Ureter (tissue), 1 donor: ENCODE results near the gene APPBP2. TPM values are rescaled to one million over a fixed set of nuclear protein-coding genes. Genes with fewer than 3 reads are reported as not detected.
"Not testable (repeated sequence)": the region's sequence is repeated elsewhere in the genome, so short reads cannot be mapped to it uniquely, and the experiment has no call there.

ENCODE experiments used
- DNase-seq: peaks from one replicate; pipeline ENCODE4 v3.0.0-alpha.2; 2020; ENCODE audit warnings: low spot score
- total RNA-seq: library from RNA; stranded (reverse); gene quantifications from one replicate; pipeline ENCODE4 v1.2.4, GENCODE V29; 2023
- donor health status: DM: yes; HTN: yes; CAD: no.

Gene APPBP2
- total RNA-seq, 1 donor from 2014 or later, result 52.3 TPM

DNA sequence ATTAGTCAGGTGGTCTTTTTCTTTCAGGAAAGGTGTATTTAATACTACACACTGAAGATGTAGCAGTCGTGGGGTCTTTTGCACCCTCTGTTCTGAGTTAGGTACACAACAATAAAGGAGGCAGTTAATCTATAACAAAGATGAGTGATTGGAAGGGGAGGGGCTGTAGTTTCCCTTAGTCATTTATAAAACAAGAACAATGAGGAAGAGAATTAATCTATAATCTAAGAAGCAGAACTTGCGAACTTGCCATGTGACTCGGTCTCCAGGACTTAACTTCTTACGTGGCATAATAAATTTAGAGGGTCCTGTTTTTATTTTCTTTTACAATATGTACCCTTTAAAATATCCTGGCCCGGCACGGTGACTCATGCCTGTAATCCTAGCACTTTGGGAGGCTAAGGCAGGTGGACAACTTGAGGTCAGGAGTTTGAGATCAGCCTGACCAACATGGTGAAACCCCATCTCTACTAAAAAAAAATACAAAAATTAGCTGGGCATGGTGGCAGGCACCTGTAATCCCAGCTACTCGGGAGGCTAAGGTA, 8.6 kb upstream of the APPBP2 start:
- no peak for DNase-seq

DNA sequence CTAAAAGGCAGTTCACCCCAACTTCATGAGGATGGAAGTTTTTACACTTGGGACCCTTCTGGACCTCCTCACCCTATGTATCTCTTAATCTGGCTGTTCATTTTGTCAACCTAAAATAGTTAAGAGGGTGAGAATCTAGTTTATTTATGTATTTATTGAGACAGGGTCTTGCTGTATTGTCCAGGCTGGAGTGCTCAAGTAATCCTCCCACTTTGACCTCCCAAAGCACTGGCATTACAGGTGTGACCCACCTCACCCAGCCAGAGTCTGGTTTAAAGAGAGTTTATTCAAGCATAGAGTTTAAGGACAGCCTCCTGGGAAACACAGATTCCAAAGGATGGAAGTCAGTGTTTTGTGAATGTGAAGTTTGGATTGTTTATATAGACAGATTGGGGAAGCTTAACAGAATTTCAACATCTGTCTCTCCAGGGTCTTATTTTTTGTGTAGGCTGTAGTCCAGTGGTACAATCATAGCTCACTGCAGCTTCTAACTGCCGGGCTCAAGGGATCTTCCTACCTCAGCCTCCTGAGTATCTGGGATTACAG, 8.0 kb upstream of the APPBP2 start:
- DNase-seq, result no peak

DNA sequence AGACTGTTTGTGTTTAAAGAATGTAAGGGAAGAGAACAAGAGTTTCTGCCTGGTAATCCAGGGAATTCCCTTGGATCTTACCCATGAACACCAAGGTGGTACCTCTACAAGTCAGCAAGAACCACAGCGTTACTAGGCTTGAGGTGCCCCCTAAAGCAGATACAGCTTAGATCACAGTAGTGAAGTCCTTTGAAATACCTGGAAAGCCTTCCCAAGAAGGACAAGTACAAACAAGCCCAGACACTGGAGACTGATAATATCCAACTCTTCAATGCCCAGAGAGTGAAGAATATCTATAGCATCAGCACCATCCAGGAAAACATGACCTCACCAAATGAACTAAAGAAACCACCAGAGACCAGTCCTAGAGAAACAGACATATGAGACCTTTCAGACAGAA, 3.8 kb upstream of the APPBP2 start:
- no peak for DNase-seq

DNA sequence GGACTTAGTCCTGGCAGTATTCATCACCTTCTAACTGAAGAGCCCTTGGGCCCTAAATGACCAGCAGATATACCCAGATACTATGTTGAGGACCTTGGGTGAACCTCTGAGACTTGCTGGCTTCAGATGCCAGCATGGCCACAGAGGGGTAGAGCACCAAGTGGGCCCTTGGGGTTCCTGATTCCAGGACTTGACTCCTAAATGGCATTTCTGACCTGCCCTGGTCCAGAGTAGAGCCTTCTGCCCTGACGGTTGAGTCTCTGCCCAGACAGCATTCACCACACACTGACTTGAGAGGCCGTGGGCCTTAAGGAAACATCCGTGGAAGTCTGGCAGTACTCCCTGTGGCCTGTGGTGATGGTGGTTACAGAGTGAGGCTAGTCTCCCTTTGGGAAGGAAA, 2.8 kb upstream of the APPBP2 start:
- no peak for DNase-seq

DNA sequence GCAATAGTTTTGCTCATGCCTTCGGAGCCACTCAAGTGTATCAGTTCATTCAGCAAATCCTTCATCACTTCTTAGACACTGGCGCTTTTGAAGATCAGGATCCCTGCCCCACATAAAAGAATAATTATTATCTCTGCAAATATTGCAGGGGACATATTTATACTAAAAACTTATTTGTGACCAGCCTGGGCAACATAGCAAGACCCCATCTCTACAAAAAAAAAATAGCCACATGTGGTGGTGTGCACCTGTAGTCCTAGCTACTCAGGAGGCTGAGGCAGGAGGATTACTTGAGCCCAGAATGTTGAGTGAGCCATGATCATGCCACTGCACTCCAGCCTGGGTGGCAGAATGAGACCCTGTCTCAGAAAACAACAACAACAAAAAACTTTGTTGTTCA, 1.7 kb upstream of the APPBP2 start:
- DNase-seq, result no peak

DNA sequence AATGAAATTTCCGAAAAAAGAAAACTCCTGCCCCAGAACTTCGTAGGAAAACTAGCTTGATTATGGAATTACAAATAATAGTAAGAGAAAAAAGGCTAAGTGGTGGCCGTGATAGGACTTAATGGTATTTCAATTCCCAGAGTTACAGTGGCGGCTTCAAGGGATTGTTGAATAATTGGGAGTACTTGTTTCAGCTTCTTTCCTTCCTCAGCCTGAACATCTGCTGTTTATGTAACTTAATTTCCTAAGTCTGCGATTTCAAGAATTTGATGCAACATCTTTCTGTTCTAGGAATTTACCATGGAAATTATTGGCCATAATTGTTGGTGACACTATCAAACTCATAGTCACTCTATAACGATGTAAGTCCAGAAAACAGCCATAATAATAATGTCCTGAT, 684 bp upstream of the APPBP2 start:
- no peak for DNase-seq

DNA sequence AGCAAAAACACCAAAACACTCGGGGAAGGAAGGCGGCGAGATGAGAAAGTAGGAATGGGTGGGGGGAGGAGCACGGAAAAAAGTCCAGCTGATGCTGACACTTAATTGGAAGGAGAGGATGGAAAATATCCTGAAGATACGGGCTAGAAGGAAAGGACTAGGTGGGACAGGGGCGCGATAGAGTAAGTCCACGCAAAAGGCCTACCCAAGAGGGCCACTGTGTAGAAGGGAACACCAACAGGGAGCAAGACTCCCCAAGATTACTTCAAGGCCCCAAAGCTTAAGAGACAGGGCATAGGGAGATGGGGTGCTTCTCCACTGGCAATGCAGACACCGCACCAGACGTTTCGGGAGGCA, 736 bp downstream of the APPBP2 start:
- peak; percentile 44 for DNase-seq

DNA sequence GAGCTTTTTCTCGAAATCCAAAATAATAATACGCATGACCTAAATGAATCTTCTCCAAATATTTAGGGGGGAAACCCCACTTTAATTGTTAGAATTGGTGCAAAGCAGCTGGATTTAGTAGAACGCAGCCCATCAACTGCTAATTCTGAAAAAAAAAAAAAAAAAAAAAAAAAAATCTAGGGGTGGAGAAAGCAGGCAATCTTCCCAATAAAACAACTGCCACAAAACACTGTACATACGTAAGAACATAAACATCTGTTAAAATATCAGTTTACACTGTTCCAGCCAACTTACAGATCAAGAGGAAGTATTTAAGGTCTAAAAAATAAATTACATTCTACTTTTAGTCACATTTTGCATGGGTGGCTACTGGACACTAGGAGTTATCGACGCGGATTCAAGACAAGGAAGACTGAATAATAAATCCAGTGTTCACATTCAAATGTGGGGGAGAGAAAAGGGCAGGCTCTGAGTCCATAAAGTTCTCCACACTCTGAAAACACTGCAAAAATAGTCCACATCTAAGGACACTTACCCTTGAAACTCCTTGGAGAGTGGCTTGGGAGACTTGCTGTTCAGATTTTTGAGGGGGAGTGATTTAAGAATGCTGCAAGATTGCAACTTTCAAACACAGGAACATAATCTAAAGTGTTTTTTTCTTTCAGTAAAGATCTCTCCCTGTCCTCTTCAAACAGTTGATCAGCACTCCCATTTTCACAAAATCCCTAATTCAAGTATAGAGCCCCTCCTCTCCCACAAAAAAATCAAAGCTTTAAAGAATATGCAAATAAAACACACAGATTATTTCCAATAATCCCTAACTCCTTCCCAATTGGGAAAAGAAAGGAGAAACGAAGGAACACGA, 1.3 kb downstream of the APPBP2 start:
- DNase-seq, result no peak

DNA sequence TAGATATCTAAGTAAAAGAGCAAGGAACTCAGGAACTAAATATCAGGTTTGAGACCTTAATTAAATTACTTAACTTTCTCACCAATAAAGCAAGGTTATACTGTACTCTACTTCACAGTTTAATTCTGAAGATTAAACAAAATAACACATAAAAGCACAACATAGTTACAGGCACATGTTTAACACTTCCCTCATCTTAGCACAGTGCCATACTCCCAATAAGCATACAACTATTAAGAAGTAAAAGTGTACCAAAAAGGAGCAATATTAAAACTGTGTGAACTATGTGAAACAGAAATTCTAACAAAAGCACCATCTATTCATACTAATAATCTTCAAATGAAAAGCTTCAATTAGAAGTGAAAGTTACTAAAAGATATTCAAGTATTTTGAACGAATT, 2.2 kb downstream of the APPBP2 start:
- DNase-seq, result no peak

DNA sequence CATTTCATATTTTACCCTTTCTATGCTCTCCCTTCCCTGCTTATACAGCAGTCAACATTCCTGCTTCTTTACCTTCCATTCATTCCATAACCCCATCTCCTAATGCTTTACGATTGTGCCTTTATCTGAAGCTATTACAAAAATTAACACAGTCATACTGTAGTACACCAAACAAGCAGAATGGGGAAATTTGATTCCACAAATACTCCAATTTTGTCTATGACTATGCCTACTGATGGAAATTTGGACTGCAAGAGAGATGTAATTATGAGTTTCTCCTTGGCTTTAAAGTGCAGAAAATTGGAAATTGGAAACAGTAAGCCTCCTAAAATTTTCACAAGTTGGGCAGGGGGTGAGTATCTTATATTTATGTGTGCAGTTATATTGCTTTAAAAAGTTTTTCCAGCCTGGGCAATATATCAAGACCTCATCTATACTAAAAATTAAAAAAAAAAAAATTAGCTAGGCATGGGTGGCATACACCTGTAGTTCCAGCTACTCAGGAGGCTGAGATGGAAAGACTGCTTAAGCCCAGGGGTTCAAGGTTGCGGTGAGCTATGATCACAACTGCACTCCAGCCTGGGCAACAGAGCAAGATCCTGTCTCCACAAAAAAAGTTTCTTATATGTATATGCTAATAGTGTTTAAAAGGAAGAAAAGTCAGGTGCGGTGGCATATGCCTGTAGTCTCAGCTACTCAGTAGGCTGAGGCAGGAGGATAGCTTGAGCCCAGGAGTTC, 3.0 kb downstream of the APPBP2 start:
- no peak for DNase-seq

DNA sequence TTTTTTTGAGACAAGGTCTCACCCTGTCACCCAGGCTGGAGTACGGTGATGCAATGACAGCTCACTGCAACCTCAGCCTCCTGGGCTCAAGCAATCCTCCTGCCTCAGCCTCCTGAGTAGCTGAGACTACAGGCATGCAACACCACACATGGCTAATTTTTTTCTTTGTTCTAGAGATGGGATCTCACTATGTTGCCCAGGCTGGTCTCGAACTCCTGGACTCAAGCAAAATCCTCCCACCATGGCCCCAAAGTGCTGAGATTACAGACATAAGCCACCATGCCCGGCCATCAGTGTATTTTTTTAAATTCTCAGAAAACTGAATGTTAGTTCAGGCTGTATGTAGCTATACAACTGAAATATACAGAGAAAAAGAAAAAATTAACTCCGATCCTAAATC, 6.2 kb downstream of the APPBP2 start:
- no peak for DNase-seq

DNA sequence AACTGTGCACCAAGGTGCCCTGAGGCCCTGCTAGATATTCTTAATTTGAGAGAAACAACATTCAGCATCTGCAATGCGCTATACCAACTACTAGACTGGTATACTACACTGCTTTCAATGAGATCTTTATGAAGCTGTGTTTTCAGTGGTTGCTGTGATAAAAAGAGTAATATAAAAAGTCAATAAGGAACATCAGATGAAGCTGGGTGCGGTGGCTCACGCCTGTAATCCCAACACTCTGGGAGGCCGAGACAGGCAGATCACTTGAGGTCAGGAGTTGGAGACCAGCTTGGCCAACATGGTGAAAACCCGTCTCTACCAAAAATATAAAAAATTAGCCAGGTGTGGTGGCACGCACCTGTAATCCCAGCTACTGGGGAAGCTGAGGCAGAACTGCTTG, 10.4 kb downstream of the APPBP2 start:
- not testable (repeated sequence) for DNase-seq

DNA sequence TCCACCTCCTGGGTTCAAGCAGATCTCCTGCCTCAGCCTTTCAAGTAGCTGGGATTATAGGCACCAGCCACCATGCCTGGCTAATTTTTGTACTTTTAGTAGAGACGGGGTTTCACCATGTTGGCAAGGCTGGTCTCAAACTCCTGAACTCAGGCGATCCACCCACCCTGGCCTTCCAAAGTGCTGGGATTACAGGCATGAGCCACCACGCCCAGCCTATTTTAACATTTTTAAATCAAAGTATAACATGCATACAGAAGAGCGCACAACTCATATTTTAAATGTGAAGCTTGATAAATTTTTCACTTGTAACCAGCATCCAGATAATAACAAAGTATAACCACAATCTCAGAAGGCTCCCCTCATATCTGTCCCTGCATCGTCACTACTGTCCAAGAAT, 10.8 kb downstream of the APPBP2 start:
- not testable (repeated sequence) for DNase-seq

DNA sequence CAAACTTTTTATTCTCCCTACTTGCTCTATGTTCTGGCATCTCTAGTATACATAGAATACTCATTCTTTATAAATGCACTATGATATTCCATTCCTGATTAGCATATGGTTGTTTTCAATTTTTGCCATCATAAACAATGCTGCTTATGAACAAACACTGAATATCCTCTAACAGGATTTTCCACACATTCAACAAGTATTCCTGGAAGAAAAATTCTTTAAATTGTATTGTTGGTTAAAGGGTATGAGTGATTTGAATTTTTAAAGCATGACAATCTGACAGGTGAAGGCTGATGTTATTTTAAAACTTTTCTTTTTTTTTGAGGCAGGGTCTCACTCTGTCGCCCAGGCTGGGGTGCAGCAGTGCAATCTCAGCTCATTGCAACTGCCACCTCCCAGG, 11.5 kb downstream of the APPBP2 start:
- DNase-seq, result no peak

DNA sequence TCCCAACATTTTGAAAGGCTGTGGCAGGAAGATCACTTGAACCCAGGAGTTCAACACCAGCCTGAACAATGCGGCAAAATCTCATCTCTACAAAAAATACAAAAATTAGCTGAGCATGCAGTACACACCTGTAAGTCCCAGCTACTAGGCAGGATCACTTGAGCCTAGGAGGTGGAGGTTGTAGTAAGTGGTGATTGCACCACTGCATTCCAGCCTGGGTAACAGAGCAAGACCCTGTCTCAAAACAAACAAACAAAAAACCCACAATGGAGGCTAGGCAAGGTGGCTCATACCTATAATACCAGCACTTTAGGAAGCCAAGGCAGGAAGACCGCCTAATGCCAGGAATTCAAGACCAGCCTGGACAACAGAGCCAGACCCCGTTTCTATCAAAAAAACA, 12.0 kb downstream of the APPBP2 start:
- no peak for DNase-seq

DNA sequence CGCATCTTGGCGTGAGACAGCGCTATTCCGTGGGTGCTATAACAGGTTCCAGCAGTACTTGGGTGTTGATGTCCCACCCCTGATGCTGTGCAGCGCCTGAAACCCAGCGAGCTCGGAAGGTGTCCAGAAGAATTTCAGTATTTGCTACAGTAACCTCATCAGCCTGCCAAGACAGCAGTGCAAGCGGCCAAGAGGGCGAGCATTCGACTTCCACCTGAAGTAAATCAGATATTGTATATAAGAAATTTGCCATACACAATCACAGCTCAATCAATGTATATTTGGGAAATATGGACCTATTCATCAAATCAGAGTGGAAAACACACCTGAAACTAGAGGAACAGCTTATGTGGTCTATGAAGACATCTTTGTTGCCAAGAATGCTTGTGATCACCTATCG, 13.0 kb downstream of the APPBP2 start:
- no peak for DNase-seq

DNA sequence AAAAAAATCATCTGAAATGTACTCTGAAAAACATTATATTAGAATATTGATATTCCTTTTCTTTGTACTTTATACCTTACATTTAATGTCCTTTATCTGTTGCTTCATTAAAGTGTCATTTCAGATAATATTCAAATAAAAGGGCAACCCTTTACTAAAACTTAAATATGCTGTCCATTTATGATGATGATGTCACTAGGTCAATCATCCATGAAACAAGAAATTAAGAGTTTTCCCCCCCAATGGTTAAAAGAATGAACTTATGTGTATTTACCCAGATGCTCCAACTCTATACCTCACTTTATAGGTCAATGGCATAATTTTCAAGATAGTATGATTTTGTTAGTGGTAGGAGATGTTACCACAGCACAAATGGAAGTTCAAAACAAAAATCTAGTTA, 15.3 kb downstream of the APPBP2 start:
- no peak for DNase-seq

DNA sequence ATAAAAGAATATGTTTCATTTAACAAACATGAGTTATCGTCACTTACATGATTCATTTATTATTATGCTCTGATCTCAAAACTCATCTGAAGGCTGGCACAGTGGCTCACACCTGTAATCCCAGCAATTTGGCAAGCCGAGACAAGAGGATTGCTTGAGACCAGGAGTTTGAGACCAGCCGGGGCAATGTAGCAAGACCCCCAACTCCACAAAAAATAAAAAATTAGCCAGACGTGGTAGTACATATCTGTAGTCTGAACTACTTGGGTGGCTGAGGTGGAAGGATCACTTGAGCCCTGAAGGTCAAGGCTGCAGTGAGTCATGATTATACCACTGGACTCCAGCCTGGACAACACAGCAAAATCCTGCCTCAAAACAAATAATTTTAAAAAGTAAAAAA, 16.0 kb downstream of the APPBP2 start:
- no peak for DNase-seq

DNA sequence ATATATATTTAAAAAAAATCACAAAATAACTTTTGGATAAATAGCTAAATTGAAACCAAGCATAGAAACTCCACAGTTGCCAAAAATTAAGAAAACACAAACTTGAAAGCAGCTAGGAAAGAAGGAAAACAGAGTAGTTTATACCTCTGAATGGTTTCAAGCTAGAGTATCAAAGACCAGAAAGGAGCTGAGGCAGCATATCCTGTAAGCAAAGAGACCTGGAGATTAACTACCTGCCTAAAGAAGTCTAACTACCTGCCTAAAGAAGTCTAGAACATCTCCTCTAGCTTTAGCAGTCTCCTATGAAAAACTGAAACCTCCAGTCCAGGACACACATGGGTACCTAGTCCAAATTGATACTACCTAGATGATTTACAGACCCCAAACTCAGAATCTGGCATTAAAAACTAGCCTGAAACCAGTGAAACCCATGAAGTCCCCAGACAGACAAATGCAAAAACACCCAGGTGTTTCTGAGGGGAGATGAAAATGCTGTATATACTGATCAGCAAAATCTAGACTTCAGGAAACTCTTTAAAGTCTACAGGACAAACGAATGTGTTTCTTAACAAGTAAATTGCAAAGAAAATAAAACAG, 17.6 kb downstream of the APPBP2 start:
- no peak for DNase-seq

DNA sequence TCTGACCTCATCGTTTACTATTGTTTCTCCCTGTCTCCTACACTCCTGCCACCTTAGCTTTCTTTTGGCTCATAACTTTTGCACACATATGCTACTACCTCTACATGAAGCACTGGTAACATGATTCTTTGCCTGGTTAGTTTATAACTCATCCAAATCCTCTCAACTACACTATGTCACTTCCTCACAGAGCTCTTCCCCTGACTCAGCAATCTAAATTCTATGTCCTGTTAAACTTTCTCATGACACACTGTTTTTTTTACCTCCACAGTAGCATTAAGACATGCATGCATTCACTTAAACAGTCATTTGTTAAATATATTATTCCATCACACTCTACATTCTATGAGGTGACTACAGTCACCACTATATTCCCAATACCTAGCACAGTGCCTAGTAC, 19.7 kb downstream of the APPBP2 start:
- DNase-seq, result no peak

DNA sequence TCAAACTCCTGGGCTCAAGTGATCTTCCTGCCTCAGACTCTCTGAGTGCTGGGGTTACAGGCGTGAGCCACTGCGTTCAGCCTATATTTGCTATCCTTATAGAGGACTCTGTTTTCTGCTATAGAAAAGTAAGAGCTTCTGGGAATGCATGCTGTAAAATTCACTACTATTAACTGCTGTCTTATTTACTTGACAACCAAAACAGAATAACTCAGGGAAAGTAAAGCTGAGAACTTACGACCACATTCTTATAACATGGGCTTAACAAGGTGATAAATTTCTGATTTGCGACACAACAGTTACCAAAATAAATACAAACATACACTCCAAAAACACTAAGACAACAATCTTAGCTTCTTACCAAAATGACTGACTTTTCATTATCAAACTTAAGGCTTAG, 23.9 kb downstream of the APPBP2 start:
- DNase-seq, result no peak

DNA sequence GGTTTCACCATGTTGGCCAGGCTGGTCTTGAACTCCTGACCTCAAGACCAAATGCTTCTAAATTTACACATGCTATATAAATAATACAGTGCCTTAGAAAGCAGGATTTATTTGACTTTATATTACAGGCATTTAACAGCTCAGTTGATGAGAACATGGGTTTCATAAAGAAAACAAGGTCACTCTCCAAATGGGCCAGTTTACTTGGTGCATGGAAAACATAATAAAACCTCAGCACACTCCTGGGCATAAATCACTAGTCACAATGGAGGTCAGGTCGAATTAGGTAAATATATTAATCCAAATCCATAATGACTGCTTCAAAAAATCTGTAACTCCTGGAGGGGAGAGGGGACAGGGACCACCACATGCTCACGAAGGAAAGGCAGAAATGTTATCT, 24.5 kb downstream of the APPBP2 start:
- DNase-seq, result no peak
